Measurements from ENCODE around the gene PHF20. TPM values are rescaled to one million over a fixed set of nuclear protein-coding genes. Genes with fewer than 3 reads are reported as not detected.

Gene PHF20
- total RNA-seq, 4 donors from 2014 or later, result 16.1 to 92.4 (median 29.3) TPM

GRCh38 chr20:35975576-35976373 is 204.0 kb downstream of the PHF20 start:
- Histone ChIP-seq H3K4me3 (no peak overlapping the region), H3K27me3 (no peaks in the 10 kb centered on the region), H3K36me3 (no peaks in the 10 kb centered on the region), H3K9me3 (no peaks in the 10 kb centered on the region), H3K4me1 (no peaks in the 10 kb centered on the region), H3K27ac (no peak overlapping the region)
- TF ChIP-seq POLR2A (IDR thresholded peaks at IDR 0.05) (no peak), CTCF (IDR thresholded peaks at IDR 0.05) (no peak)
- DNase-seq, result no peak

- H3K36me3 ChIP-seq, result no peaks in the 10 kb centered on the region
- no peak for DNase-seq
- no peaks in the 10 kb centered on the region for H3K9me3 ChIP-seq
- H3K4me3 ChIP-seq, result no peak overlapping the region
- TF ChIP-seq CTCF (IDR thresholded peaks at IDR 0.05) (no peak), POLR2A (IDR thresholded peaks at IDR 0.05) (no peak)
- H3K27ac ChIP-seq, result no peak overlapping the region
- H3K4me1 ChIP-seq, result no peaks in the 10 kb centered on the region
- no peaks in the 10 kb centered on the region for H3K27me3 ChIP-seq
These were observed 206.3 kb downstream of the PHF20 start for GRCh38 chr20:35978041-35978513.

GRCh38 chr20:35979544-35979943 is 207.7 kb downstream of the PHF20 start:
- TF ChIP-seq POLR2A (IDR thresholded peaks at IDR 0.05), result no peak
- no peak for TF ChIP-seq CTCF (IDR thresholded peaks at IDR 0.05)

DNA sequence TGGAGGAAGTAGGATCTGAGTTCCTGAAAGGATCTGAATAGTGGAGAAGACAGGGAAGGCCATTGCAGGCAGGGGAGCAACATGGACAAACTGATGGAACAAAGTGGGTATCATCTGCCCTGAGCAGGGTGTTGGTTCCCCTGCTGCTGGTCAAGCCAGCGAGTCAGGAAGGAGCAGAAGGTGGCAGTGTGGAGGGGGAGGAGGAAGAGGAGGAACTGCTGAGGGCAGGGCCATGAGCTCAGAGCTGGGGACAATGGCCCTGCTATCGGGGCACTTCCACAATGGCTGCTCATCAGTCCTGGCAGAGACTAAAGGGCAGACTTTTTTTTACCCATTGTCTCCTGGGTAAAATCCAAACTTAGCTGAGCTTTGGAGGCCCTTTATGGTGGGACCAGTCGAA is 210.2 kb downstream of the PHF20 start:
- TF ChIP-seq CTCF (IDR thresholded peaks at IDR 0.05) (no peak), POLR2A (IDR thresholded peaks at IDR 0.05) (no peak)

More at GRCh38 chr20:35979544-35979943, 207.7 kb downstream of the PHF20 start:
- no peaks in the 10 kb centered on the region for H3K9me3 ChIP-seq
- no peak overlapping the region for H3K27ac ChIP-seq
- H3K36me3 ChIP-seq, result no peaks in the 10 kb centered on the region
- no peak overlapping the region for H3K4me3 ChIP-seq
- no peaks in the 10 kb centered on the region for H3K4me1 ChIP-seq
- no peaks in the 10 kb centered on the region for H3K27me3 ChIP-seq
- no peak for DNase-seq

GRCh38 chr20:35984382-35984781 is 212.6 kb downstream of the PHF20 start:
- Histone ChIP-seq H3K4me3 (no peak overlapping the region), H3K9me3 (no peaks in the 10 kb centered on the region), H3K4me1 (no peaks in the 10 kb centered on the region), H3K27me3 (no peaks in the 10 kb centered on the region), H3K27ac (no peak overlapping the region), H3K36me3 (no peaks in the 10 kb centered on the region)
- TF ChIP-seq POLR2A (IDR thresholded peaks at IDR 0.05) (no peak), CTCF (IDR thresholded peaks at IDR 0.05) (no peak)
- DNase-seq, result no peak

More for the DNA sequence above, 210.2 kb downstream of the PHF20 start:
- H3K27ac ChIP-seq, result no peak overlapping the region
- no peaks in the 10 kb centered on the region for H3K4me1 ChIP-seq
- H3K27me3 ChIP-seq, result no peaks in the 10 kb centered on the region
- H3K36me3 ChIP-seq, result no peaks in the 10 kb centered on the region
- no peaks in the 10 kb centered on the region for H3K9me3 ChIP-seq
- no peak overlapping the region for H3K4me3 ChIP-seq
- DNase-seq, result no peak
